Ishikawa (cell line): ENCODE measurements around the gene VAMP5.

ENCODE experiments used
- CREB1 ChIP-seq: IDR thresholded peaks from 2 replicates; pipeline ENCODE4 v1.6.1; 2012; ENCODE audit warnings: low read depth
- NFIC ChIP-seq: IDR thresholded peaks from 2 replicates; pipeline ENCODE4 v1.6.1; 2012

- TF ChIP-seq NFIC (no peak), CREB1 (no peak)
Observed at GRCh38 chr2:85554980-85555612, 29.1 kb upstream of the VAMP5 start.
